Keratinocyte (primary cell): ENCODE results near the gene VKORC1. TPM values are rescaled to one million over a fixed set of nuclear protein-coding genes. Genes with fewer than 3 reads are reported as not detected.

Experiments used
- DNase-seq: peaks from one replicate; pipeline ENCODE4 v3.0.0-alpha.2; 2011; ENCODE audit warnings: low read depth, missing footprints, low spot score
- FAIRE-seq: peaks from 2 replicates; lab custom pipeline; 2011; peaks lifted over from hg19 to GRCh38; lab: Jason Lieb, UNC
- H2AFZ ChIP-seq: 2 replicates; pipeline ENCODE4 v1.6.0; 2012; ENCODE audit warnings: low read length, control low read depth, inconsistent platforms; ENCODE audit not compliant: control insufficient read depth
- H3K27ac ChIP-seq: 2 replicates; pipeline ENCODE4 v1.5.1; 2011; ENCODE audit warnings: low read length; ENCODE audit not compliant: control insufficient read depth, insufficient read depth
- H3K27me3 ChIP-seq: 3 replicates; pipeline ENCODE4 v1.6.0; 2011; ENCODE audit warnings: low read length; ENCODE audit not compliant: control insufficient read depth, insufficient read depth; ENCODE audit errors: extremely low read depth
- H3K36me3 ChIP-seq, 2 experiments: 2 replicates in 1 of 2; 3 replicates in 1 of 2; pipeline ENCODE4 v1.5.1; 2011; ENCODE audit warnings: low read length in 2 of 2, mild to moderate bottlenecking in 1 of 2; ENCODE audit not compliant: control insufficient read depth in 2 of 2, insufficient read depth in 2 of 2; ENCODE audit errors: extremely low read depth in 1 of 2
- H3K4me1 ChIP-seq: 3 replicates; pipeline ENCODE4 v1.5.1; 2011; ENCODE audit warnings: low read length; ENCODE audit not compliant: control insufficient read depth, insufficient read depth; ENCODE audit errors: extremely low read depth
- H3K4me2 ChIP-seq: 3 replicates; pipeline ENCODE4 v1.6.0; 2011; ENCODE audit warnings: low read depth, low read length; ENCODE audit not compliant: control insufficient read depth, insufficient read depth; ENCODE audit errors: extremely low read depth
- H3K4me3 ChIP-seq, 3 experiments: fragments of 200-600 bp in 1 of 3; sonication (generic) in 1 of 3; 2 replicates in 2 of 3; 3 replicates in 1 of 3; pipeline ENCODE4 v1.5.1; 2011 to 2016; ENCODE audit warnings: low read length in 3 of 3, mild to moderate bottlenecking in 3 of 3, control low read depth in 2 of 3, inconsistent platforms in 1 of 3, low read depth in 1 of 3, mixed read lengths in 1 of 3, mixed run types in 1 of 3, moderate library complexity in 1 of 3; ENCODE audit not compliant: control insufficient read depth in 2 of 3, insufficient read depth in 2 of 3; ENCODE audit errors: extremely low read depth in 1 of 3
- H3K79me2 ChIP-seq: 2 replicates; pipeline ENCODE4 v1.6.0; 2012; ENCODE audit warnings: low read length; ENCODE audit not compliant: control insufficient read depth, insufficient read depth
- H3K9ac ChIP-seq: 3 replicates; pipeline ENCODE4 v1.6.0; 2011; ENCODE audit warnings: low read length; ENCODE audit not compliant: control insufficient read depth, insufficient read depth; ENCODE audit errors: extremely low read depth
- H3K9me1 ChIP-seq: 3 replicates; pipeline ENCODE4 v1.6.0; 2011; ENCODE audit warnings: low read length; ENCODE audit not compliant: control insufficient read depth, insufficient read depth; ENCODE audit errors: extremely low read depth
- H3K9me3 ChIP-seq: 2 replicates; pipeline ENCODE4 v1.5.1; 2012; ENCODE audit warnings: low read depth, low read length; ENCODE audit not compliant: control insufficient read depth
- H4K20me1 ChIP-seq: 3 replicates; pipeline ENCODE4 v1.6.0; 2011; ENCODE audit warnings: low read length; ENCODE audit not compliant: control insufficient read depth, insufficient read depth; ENCODE audit errors: extremely low read depth
- CTCF ChIP-seq, 3 experiments: IDR thresholded peaks in 1 of 3; conservative IDR thresholded peaks in 1 of 3; optimal IDR thresholded peaks in 1 of 3; 2 replicates in 2 of 3; 3 replicates in 1 of 3; pipeline versions ENCODE3 to v1.5.1; 2011; ENCODE audit warnings: low read length in 3 of 3, mild to moderate bottlenecking in 3 of 3, moderate library complexity in 2 of 3, control low read depth in 1 of 3, inconsistent platforms in 1 of 3; ENCODE audit not compliant: insufficient read depth in 2 of 3; ENCODE audit errors: extremely low read depth in 1 of 3
- EZH2 ChIP-seq: IDR thresholded peaks from one replicate; pipeline ENCODE4 v1.6.1; 2012; ENCODE audit warnings: inconsistent platforms, mild to moderate bottlenecking, low read length, moderate library complexity
- dilution Hi-C: fragments of 300-500 bp; cut with MboI; formaldehyde crosslinking; loops from one replicate; pipeline ENCODE4 v1.7.0; 2020; ENCODE audit warnings: low sequenced_read_pairs; ENCODE audit not compliant: extremely low pct_ligation_motif_present
- polyA plus RNA-seq, 5 experiments: library from polyadenylated mRNA; depleted of rRNA in 3 of 5; stranded (reverse) in 3 of 5; stranded (forward) in 1 of 5; unstranded in 1 of 5; fragments of >200 nt; gene quantifications; 1 replicate in 1 of 5; 2 replicates in 3 of 5; 3 replicates in 1 of 5; pipeline versions ENCODE4 v1.2.1 to v1.2.3, GENCODE V29; 2011 to 2012; ENCODE audit warnings: missing spikeins in 2 of 5, low read depth in 1 of 5, low replicate concordance in 1 of 5

Gene VKORC1
- polyA plus RNA-seq, 1 donor (not counting 4 experiments of a cell fraction or from before 2014, with no cell fraction given), result 73.6 TPM

DNA sequence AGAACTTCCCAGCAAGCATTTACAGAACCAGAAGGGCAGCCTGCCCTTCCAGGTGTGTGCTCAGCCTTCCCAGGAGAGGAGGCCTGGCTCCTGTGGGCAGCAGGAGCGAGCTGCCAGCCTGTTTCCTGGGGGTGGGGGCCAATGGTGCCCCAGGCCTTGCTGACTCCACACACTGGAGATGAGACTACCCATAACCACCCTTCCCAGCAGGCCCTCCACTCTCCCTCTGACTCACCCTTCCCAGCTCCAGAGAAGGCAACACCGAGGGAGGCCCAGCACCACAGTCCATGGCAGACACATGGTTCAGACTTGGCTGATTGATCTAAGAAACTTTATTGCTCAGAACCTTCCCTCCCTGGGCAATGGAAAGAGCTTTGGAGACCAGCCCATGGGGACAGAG, 4.1 kb downstream of the VKORC1 start:
- Histone ChIP-seq H3K4me1 (peaks cover 12% of the 10 kb centered on the region), H3K36me3 (peaks cover 7 to 10% of the 10 kb centered on the region in 2 experiments), H3K27me3 (no peaks in the 10 kb centered on the region), H3K9me3 (no peaks in the 10 kb centered on the region), H2AFZ (no peak overlapping the region), H3K9me1 (no peaks in the 10 kb centered on the region), H4K20me1 (no peaks in the 10 kb centered on the region), H3K4me3 (no peak overlapping the region), H3K27ac (no peak overlapping the region), H3K4me2 (no peak overlapping the region), H3K9ac (no peak overlapping the region), H3K79me2 (peaks cover 28% of the 10 kb centered on the region)
- dilution Hi-C loops, result no loop called here
- FAIRE-seq, result no peak
- DNase-seq, result no peak
- no peak for TF ChIP-seq CTCF (optimal IDR thresholded peaks at IDR 0.05 in 1 of 3, IDR thresholded peaks at IDR 0.05 in 1 of 3, conservative IDR thresholded peaks at IDR 0.05 in 1 of 3; ENCODE audit: extremely low read depth in 1 of 3, insufficient read depth in 2 of 3, low read length in 3 of 3)
- no peak for TF ChIP-seq EZH2

DNA sequence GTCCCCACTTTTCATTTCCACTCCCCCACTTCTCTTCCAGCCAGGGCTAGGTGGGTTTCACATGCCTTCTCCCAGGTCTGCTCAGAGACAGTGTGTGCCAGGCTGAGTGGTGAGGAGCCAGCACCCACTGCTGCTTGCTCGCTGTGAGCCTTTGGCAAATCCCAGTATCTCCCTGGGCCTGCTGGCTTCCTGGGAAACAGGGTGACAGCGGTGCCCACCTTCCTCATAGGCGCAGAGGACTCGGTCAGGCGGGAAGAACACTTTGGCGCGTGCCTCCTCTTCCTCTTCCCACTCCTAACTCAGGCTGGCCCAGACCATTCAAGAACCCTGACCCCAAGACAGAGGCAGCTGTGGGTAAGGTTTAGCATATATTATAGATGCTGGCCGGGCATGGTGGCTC, 5.4 kb downstream of the VKORC1 start:
- no peak for FAIRE-seq
- no peak overlapping the region for H3K4me3 ChIP-seq
- no peak for TF ChIP-seq CTCF (optimal IDR thresholded peaks at IDR 0.05 in 1 of 3, IDR thresholded peaks at IDR 0.05 in 1 of 3, conservative IDR thresholded peaks at IDR 0.05 in 1 of 3; ENCODE audit: extremely low read depth in 1 of 3, insufficient read depth in 2 of 3, low read length in 3 of 3)

More for the DNA sequence above, 5.4 kb downstream of the VKORC1 start:
- no peak for DNase-seq
- dilution Hi-C loops, result no loop called here
- peaks cover 7 to 12% of the 10 kb centered on the region in 2 experiments for H3K36me3 ChIP-seq
- H4K20me1 ChIP-seq, result no peaks in the 10 kb centered on the region
- H3K27me3 ChIP-seq, result no peaks in the 10 kb centered on the region
- H3K9me3 ChIP-seq, result no peaks in the 10 kb centered on the region
- no peak overlapping the region for H2AFZ ChIP-seq
- H3K27ac ChIP-seq, result no peak overlapping the region
- H3K4me1 ChIP-seq, result peaks cover 18% of the 10 kb centered on the region
- peaks cover 26% of the 10 kb centered on the region for H3K79me2 ChIP-seq
- no peak overlapping the region for H3K4me2 ChIP-seq
- no peaks in the 10 kb centered on the region for H3K9me1 ChIP-seq
- H3K9ac ChIP-seq, result no peak overlapping the region
